Suprapubic skin (tissue), 4 donors: Measurements from ENCODE around the gene ABHD17A. TPM values are rescaled to one million over a fixed set of nuclear protein-coding genes. Genes with fewer than 3 reads are reported as not detected.

Experiments used
- DNase-seq, 2 donors: peaks; one replicate each; pipeline ENCODE4 v3.0.0-alpha.2; 2019; ENCODE audit warnings: low spot score in 2 of 2
- H3K27ac ChIP-seq: fragments of 200-600 bp; sonication (generic); one replicate; pipeline ENCODE4 v1.5.1; 2019
- H3K27me3 ChIP-seq: fragments of 200-600 bp; sonication (generic); one replicate; pipeline ENCODE4 v1.5.1; 2019
- H3K36me3 ChIP-seq: fragments of 200-600 bp; sonication (generic); one replicate; pipeline ENCODE4 v1.5.1; 2019
- H3K4me1 ChIP-seq: fragments of 200-600 bp; sonication (generic); one replicate; pipeline ENCODE4 v1.5.1; 2019
- H3K4me3 ChIP-seq: fragments of 200-600 bp; sonication (generic); one replicate; pipeline ENCODE4 v1.5.1; 2019; ENCODE audit warnings: mild to moderate bottlenecking
- H3K9me3 ChIP-seq: fragments of 200-600 bp; sonication (generic); one replicate; pipeline ENCODE4 v1.5.1; 2019
- EP300 ChIP-seq: sonication (generic); formaldehyde crosslinking; IDR thresholded peaks from one replicate; pipeline ENCODE4 v1.6.1; 2017; ENCODE audit warnings: antibody characterized with exemption
- POLR2A ChIP-seq, 2 donors: fragments of 450-650 bp; IDR thresholded peaks; one replicate each; pipeline ENCODE4 v1.6.1; 2017; ENCODE audit warnings: antibody characterized with exemption in 2 of 2, mild to moderate bottlenecking in 2 of 2, moderate library complexity in 2 of 2
- POLR2AphosphoS5 ChIP-seq, 3 donors: sonication (generic); formaldehyde crosslinking; IDR thresholded peaks; one replicate each; pipeline ENCODE4 v1.6.1; 2017; ENCODE audit warnings: antibody characterized with exemption in 3 of 3
- WGBS: methylation state at CpG from one replicate; pipeline ENCODE4 v1.1.5; 2018; 5-methylcytosine and 5-hydroxymethylcytosine counted together
- total RNA-seq, 4 donors: library from RNA; depleted of rRNA; stranded (reverse); fragments of >200 nt; gene quantifications; one replicate each; pipeline ENCODE4 v1.1.0, GENCODE V29; 2016
- TF ChIP-seq, protein P1 (sequence below), 2 donors: fragments of 200-600 bp in 1 of 2; fragments of 450-650 bp in 1 of 2; sonication (generic) in 1 of 2; IDR thresholded peaks; one replicate each; pipeline ENCODE4 v1.5.1; 2016 to 2019; ENCODE audit warnings: antibody characterized with exemption in 2 of 2, mild to moderate bottlenecking in 1 of 2, moderate library complexity in 1 of 2

The ABHD17A gene
- total RNA-seq, 4 donors from 2014 or later = 82.3 to 120 (median 110) TPM

GRCh38 chr19:1913781-1914577 is 28.7 kb upstream of the ABHD17A start:
- H3K4me1 ChIP-seq = peaks cover 49% of the 10 kb centered on the region
- no peak for DNase-seq
- peak overlapping the region; percentile 59 for H3K27ac ChIP-seq

DNA sequence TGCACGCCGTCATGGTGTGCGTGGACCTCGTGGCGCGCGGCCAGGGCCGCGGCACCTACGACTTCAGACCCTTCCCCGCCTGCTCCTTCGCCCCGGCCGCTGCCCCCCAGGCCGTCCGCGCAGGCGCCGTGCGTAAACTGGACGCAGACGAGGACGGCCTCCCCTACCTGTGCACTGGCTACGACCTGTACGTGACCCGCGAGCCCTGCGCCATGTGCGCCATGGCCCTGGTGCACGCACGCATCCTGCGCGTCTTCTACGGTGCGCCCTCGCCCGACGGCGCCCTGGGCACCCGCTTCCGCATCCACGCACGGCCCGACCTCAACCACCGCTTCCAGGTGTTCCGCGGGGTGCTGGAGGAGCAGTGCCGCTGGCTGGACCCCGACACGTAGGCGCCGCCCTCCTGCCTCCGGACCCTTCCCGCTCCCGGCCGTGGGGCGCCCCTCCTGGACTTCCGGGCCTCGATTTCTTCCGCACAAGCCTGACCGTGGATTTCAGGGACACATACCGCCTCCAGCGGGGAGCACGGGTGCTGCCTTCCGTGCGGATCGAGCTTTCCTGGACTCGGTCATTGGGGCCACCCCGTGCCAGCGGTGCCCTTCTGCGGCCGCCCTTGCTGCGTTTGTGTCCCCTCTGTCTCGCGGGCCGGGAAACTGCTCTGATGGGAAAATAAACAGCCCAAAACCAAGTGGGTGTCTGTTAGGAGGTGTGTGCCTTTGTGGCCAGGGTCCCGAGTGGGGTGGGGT is 27.6 kb upstream of the ABHD17A start:
- no peaks in the 10 kb centered on the region for H3K27me3 ChIP-seq
- DNase-seq = no peak
- WGBS = 97% methylated on average over 64 of the region's 77 CpGs
- peaks cover 59% of the 10 kb centered on the region for H3K4me1 ChIP-seq
- H3K36me3 ChIP-seq = peaks cover 31% of the 10 kb centered on the region
- H3K27ac ChIP-seq = no peak overlapping the region
- H3K9me3 ChIP-seq = no peaks in the 10 kb centered on the region
- no peak overlapping the region for H3K4me3 ChIP-seq
- no peak for TF ChIP-seq POLR2AphosphoS5 (IDR thresholded peaks at IDR 0.05)
- TF ChIP-seq EP300 = no peak
- no peak for TF ChIP-seq POLR2A (IDR thresholded peaks at IDR 0.05)
- TF ChIP-seq, protein P1, sequence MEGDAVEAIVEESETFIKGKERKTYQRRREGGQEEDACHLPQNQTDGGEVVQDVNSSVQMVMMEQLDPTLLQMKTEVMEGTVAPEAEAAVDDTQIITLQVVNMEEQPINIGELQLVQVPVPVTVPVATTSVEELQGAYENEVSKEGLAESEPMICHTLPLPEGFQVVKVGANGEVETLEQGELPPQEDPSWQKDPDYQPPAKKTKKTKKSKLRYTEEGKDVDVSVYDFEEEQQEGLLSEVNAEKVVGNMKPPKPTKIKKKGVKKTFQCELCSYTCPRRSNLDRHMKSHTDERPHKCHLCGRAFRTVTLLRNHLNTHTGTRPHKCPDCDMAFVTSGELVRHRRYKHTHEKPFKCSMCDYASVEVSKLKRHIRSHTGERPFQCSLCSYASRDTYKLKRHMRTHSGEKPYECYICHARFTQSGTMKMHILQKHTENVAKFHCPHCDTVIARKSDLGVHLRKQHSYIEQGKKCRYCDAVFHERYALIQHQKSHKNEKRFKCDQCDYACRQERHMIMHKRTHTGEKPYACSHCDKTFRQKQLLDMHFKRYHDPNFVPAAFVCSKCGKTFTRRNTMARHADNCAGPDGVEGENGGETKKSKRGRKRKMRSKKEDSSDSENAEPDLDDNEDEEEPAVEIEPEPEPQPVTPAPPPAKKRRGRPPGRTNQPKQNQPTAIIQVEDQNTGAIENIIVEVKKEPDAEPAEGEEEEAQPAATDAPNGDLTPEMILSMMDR (IDR thresholded peaks at IDR 0.05) = no peak

More at GRCh38 chr19:1913781-1914577, 28.7 kb upstream of the ABHD17A start:
- Histone ChIP-seq H3K36me3 (peaks cover 41% of the 10 kb centered on the region), H3K9me3 (no peaks in the 10 kb centered on the region), H3K27me3 (no peaks in the 10 kb centered on the region), H3K4me3 (no peak overlapping the region)
- TF ChIP-seq EP300 (no peak), POLR2A (IDR thresholded peaks at IDR 0.05) (no peak), POLR2AphosphoS5 (IDR thresholded peaks at IDR 0.05) (no peak)
- TF ChIP-seq, protein P1 (IDR thresholded peaks at IDR 0.05) = no peak
- 63% methylated on average over 14 of the region's 23 CpGs for WGBS

- H3K4me1 ChIP-seq = peaks cover 69% of the 10 kb centered on the region
- WGBS = 88% methylated on average over 19 of the region's 37 CpGs
- DNase-seq = no peak
- H3K27me3 ChIP-seq = no peaks in the 10 kb centered on the region
- TF ChIP-seq POLR2A (IDR thresholded peaks at IDR 0.05) (no peak), EP300 (no peak), POLR2AphosphoS5 (IDR thresholded peaks at IDR 0.05) (no peak)
- TF ChIP-seq, protein P1 (IDR thresholded peaks at IDR 0.05) = no peak
- H3K4me3 ChIP-seq = no peak overlapping the region
- H3K36me3 ChIP-seq = peaks cover 25% of the 10 kb centered on the region
- H3K9me3 ChIP-seq = no peaks in the 10 kb centered on the region
- peak overlapping the region; percentile 7 for H3K27ac ChIP-seq
Measured at GRCh38 chr19:1911995-1912394, 26.7 kb upstream of the ABHD17A start.

DNA sequence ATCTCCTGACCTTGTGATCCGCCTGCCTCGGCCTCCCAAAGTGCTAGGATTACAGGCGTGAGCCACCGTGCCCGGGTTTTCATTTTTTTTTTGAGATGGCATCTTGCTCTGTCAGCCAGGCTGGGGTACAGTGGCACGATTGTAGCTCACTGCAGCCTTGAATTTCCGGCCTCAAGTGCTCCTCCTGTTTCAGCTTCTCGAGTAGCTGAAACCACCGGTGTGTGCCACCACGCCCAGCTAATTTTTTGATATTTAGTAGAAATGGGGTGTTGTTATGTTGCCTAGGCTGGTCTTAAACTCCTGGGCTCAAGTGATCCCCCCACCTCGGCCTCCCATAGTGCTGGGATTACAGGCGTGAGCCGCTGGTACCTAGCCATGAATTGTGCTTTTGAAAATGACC is 25.8 kb upstream of the ABHD17A start:
- no peak overlapping the region for H3K4me3 ChIP-seq
- H3K27ac ChIP-seq = no peak overlapping the region
- H3K27me3 ChIP-seq = no peaks in the 10 kb centered on the region
- no peaks in the 10 kb centered on the region for H3K9me3 ChIP-seq
- DNase-seq = no peak
- WGBS = 89% methylated on average over 13 of the region's 13 CpGs
- peaks cover 72% of the 10 kb centered on the region for H3K4me1 ChIP-seq
- H3K36me3 ChIP-seq = peaks cover 25% of the 10 kb centered on the region
- TF ChIP-seq POLR2AphosphoS5 (IDR thresholded peaks at IDR 0.05) (no peak), EP300 (no peak), POLR2A (IDR thresholded peaks at IDR 0.05) (no peak)
- TF ChIP-seq, protein P1 (IDR thresholded peaks at IDR 0.05) = no peak

DNA sequence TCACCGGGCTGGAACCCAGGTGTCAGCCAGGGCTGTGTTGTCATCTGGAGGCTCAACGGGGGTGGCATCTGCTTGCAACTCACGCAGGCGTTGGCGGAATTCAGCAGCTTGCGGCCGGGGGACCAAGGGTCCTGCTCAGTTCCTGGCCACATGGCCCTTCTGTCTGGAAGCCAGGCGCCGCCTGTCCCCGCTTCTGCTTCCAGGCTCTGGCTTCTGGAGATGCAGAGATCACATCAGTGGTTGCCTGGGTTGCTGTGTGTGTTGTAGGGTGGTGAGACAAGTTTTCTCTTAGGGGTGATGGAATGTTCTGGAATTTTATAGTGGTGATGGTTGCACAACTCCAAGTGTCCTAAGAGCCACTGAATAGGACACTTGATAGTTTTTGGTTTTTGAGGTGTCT is 24.9 kb upstream of the ABHD17A start:
- H3K4me3 ChIP-seq = no peak overlapping the region
- H3K9me3 ChIP-seq = no peaks in the 10 kb centered on the region
- 43% methylated on average over 8 of the region's 10 CpGs for WGBS
- H3K27me3 ChIP-seq = no peaks in the 10 kb centered on the region
- peaks cover 76% of the 10 kb centered on the region for H3K4me1 ChIP-seq
- peak overlapping the region; percentile 68 for H3K27ac ChIP-seq
- TF ChIP-seq, protein P1 (IDR thresholded peaks at IDR 0.05) = no peak
- no peak for TF ChIP-seq POLR2AphosphoS5 (IDR thresholded peaks at IDR 0.05)
- H3K36me3 ChIP-seq = peaks cover 23% of the 10 kb centered on the region
- DNase-seq = no peak
